Stimulated activated CD4-positive, alpha-beta T cell treated with anti-CD3 and anti-CD28 coated beads, Interleukin-1b, Interleukin-23, amount 100 ng/mL, for 4 hours (primary cell): ENCODE measurements around the gene RPL28.

Experiments used
- DNase-seq, 2 donors: peaks; one replicate each; pipeline ENCODE4 v3.0.0-alpha.2; 2020; ENCODE audit warnings: low read depth in 2 of 2

Gene RPL28

GRCh38 chr19:55373306-55373992 is 12.3 kb upstream of the RPL28 start:
- DNase-seq, result no peak

DNA sequence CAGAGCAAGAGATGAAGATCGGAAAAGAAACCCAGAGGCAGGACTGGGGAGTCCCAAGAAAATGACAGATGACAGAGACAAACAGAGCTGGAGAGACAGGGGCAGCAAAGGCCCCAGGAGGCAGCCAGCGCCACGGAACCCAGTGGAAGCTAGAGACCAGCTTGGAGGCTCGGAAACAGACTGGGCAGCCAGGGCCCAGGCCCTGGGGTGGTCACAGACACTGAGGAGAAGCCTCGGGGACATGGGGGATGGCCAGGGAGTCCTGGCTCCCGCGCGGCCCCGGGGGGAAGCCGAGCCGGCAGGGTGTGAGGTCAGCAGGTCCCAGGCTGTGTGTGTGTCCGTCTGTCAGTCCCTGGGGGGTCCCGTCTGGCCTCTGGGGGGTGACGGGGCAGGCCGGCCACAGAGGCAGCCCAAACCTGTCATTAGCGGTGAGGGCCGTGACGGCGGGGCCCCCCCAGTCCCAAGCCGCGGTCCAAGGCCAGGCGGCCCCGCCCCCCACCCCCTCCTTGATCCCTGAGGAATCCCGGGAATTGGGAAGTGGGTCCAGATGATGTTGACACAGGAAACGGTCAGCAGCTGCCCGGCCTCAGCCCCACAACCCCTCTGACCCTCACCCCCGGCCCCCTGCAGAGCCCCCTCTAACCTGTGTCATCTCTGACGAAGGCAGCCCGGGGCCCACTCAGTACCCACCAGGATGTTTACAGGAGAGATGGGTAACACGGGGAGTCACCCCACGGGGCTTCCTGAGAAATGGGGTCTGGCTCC is 11.6 kb upstream of the RPL28 start:
- DNase-seq, result no peak

DNA sequence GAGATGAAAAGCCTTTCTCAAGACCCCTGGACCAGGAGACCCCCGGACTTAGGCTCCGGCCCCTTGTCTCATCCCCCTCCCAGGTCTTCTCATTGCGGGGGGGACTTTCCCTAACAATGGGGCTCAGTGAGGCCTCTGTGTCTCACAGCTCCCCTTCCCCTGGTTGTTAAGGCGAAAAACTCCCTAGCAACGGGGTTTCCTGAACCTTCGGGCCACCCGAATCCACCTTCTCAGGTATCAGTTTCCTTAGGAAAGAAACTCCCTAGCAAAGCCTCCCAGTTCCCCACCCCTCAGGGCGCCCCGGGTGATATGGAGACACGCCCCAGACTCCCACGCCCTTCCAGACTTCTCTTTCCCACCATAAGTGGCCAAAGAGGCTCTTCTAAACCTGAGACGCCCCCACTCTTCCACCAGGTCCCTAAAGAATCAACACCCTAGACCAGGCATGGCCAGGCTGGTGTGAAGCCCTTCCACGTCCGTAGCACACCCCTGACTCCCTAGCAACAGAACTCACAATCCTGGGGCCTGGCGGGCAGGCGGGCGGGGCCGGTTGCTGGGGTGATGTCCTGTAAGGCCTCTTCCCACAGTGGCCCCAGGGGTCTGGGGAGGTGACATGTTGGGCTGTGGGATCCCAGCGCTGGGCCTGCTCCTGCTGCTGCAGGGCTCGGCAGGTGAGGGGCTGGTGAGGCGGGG is 9.3 kb upstream of the RPL28 start, which contains the start of gene TMEM190:
Gene TMEM190 (plus strand): TSS at position 586 of the 693 bp plus-strand sequence. CDS start 28 bp downstream, at position 614.
- DNase-seq, result no peak

DNA sequence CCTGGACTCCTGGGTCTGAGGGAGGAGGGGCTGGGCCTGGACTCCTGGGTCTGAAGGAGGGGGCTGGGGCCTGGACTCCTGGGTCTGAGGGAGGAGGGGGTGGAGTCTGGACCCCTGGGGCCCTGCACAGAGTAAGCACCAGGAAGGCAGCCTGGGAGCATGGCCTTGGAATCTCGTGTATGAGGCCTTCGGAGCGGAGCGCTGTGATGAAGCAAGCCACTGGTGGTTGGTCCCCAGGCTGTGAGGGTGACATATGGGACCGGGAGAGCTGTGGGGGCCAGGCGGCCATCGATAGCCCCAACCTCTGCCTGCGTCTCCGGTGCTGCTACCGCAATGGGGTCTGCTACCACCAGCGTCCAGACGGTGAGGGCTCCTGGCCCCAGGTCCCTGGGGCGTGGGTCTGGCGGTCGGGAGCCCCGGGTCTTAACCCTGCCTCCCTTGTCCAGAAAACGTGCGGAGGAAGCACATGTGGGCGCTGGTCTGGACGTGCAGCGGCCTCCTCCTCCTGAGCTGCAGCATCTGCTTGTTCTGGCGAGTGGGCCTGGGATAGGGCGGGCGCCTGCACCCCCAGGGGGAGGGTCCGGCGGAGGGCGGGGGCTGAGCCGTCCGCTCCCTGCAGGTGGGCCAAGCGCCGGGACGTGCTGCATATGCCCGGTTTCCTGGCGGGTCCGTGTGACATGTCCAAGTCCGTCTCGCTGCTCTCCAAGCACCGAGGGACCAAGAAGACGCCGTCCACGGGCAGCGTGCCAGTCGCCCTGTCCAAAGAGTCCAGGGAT is 8.2 kb upstream of the RPL28 start:
- no peak for DNase-seq

DNA sequence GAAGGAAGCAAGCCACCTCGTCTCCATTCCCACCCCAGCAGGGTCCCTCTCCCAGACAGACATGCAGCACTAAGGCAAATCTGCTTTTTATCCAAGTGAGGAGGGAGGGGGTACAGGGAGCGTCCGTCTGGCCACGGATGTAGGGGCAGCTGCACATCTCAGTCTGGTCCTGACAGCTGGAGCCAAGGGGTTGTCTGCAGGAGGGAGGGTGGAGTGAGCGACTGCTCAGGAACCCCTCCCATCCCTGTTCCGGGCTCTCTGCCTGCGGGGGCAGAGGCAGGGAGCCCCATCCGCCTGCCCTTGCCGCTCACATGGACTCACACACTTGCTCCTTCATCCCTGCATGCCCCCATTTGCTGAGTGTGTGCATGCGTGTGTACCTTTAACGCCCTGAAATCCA is 6.6 kb upstream of the RPL28 start:
- no peak for DNase-seq

DNA sequence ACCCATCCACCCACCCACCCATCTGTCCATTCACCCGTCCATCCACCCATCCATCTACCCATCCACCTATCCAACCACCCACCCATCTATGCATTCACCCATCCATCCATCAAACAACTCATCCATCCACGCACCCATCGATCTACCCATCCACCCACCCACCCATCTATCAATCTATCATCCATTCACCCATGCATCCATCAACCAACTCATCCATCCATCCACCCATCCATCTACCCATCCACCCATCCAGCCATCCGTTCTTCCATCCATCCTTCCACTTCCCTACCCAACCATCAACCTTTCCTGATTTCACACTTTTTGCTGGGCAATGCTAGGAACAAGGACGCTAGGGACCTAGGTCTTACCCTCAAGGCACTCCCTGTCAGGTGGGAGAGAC is 3.7 kb upstream of the RPL28 start:
- no peak for DNase-seq

GRCh38 chr19:55382522-55383054 is 3.1 kb upstream of the RPL28 start:
- no peak for DNase-seq

- peak; percentile 18 to 47 for DNase-seq
Measured at GRCh38 chr19:55383279-55384130, 2.2 kb upstream of the RPL28 start.

GRCh38 chr19:55384131-55384919 is 1.4 kb upstream of the RPL28 start, which contains the start of gene TMEM238:
Gene TMEM238 (minus strand): TSS chr19:55384292. CDS start chr19:55384259, 33 bp downstream.
- peak in 1 of 2 donors; percentile 43 for DNase-seq

GRCh38 chr19:55384920-55385723 is 610 bp upstream of the RPL28 start:
- DNase-seq, result peak; percentile 87 to 95

GRCh38 chr19:55386493-55386971 is 800 bp downstream of the RPL28 start:
- DNase-seq, result no peak

- DNase-seq, result no peak
Measured at GRCh38 chr19:55387736-55388497, 2.2 kb downstream of the RPL28 start.

DNA sequence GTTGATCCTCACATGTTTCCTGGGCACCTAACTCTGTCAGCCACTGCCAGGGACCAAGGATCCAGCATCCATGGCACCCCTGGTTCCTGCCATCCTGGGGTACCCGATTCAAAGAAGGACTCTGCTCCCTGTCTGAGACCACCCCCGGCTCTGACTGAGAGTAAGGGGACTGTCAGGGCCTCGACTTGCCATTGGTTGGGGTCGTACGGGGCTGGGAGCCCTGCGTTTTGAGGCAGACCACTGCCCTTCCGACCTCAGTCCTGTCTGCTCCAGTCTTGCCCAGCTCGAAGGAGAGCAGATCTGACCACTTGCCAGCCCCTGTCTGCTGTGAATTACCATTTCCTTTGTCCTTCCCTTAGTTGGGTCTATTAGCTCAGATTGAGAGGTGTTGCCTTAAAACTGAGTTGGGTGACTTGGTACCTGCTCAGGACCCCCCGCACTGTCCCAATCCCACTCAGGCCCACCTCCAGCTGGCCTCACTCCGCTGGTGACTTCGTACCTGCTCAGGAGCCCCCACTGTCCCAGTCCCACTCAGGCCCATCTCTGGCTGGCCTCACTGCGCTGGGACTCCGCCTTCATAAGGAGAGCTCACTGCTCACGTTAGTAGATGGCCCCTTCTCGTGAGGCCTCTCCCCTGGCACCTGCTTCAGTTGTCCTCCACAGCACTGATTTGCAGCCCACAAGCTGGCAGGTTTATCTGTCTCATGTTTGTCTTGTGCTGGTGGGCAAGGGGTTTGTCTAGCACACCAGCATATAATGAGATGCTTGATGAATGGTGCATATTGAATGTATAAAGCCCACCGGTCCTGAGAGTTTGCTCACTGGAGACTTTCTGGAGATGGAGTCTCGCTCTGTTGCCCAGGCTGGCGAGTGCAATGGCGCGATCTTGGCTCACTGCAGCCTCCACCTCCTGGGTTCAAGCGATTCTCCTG is 3.9 kb downstream of the RPL28 start:
- DNase-seq, result no peak

- DNase-seq, result no peak
Measured at GRCh38 chr19:55390461-55390880, 4.7 kb downstream of the RPL28 start.

DNA sequence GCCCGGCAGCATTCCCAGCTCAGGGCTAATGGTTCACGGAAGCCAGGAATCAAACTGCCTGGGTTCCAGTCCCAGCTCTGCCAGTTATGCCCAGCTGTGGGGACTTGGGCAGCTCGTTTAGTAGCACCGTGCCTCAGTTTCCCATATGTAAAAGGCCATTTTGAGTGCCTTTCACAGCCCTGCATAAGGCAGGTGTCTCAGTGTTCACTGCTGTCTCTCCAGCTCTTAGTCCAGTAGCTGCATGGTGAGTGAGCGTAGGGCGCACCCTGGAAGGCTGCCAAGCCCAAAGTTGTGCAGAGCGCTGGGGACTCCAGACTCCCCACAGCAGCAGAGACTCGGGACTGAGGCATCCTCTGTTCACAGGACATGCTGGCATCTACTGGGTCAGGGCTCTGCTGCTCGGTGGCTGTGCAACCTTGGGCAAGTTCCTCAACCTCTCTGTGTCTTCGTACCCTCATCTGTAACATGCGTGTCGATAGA is 5.5 kb downstream of the RPL28 start:
- DNase-seq, result no peak
